GM06990 (cell line): ENCODE results near the gene CLSTN2.

ENCODE experiments used
- DNase-seq: peaks from one replicate; pipeline ENCODE4 v3.0.0-alpha.2; 2011; ENCODE audit not compliant: insufficient read length; ENCODE audit errors: extremely low read depth
- H3K27me3 ChIP-seq: replicated peaks from 2 replicates; pipeline ENCODE4 v1.6.0; 2011; ENCODE audit warnings: low read length; ENCODE audit not compliant: control insufficient read depth, insufficient read depth
- H3K36me3 ChIP-seq: 2 replicates; pipeline ENCODE4 v1.5.1; 2011; ENCODE audit warnings: low read length; ENCODE audit not compliant: control insufficient read depth, insufficient read depth
- H3K4me3 ChIP-seq: replicated peaks from 2 replicates; pipeline ENCODE4 v1.5.1; 2011; ENCODE audit warnings: low read depth, mild to moderate bottlenecking, control low read depth, low read length
- CTCF ChIP-seq: IDR thresholded peaks from 2 replicates; pipeline ENCODE4 v1.5.1; 2011; ENCODE audit warnings: low read length, control low read depth, mild to moderate bottlenecking, inconsistent platforms; ENCODE audit not compliant: insufficient read depth, poor library complexity, severe bottlenecking

The CLSTN2 gene

GRCh38 chr3:139975594-139976365, 40.8 kb downstream of the CLSTN2 start:
- no peak for DNase-seq
- no peak overlapping the region for H3K4me3 ChIP-seq
- TF ChIP-seq CTCF, result no peak
- no peaks in the 10 kb centered on the region; the same call in 1 of the 2 replicates for H3K27me3 ChIP-seq
- H3K36me3 ChIP-seq, result no peaks in the 10 kb centered on the region

DNA sequence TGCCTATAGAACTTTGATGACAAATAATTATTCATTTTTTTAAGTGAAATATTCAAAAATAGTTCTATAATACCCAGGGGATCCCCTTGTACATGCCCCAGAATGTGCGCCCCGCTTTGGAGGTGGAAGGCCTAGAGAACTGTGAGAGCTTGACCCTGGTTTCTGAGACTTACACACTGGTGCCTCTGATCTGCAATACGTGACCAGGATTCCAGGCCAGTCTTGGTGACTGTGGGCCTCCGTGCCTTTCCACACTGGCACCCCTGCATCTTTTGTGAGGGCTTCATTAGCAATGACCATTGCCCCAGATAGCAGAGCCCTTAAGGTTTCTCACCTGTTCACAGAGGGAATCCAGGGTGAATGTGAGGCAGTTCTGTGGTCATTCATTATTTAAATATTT, 44.0 kb downstream of the CLSTN2 start:
- H3K36me3 ChIP-seq, result no peaks in the 10 kb centered on the region
- TF ChIP-seq CTCF, result no peak
- no peaks in the 10 kb centered on the region; the same call in 1 of the 2 replicates for H3K27me3 ChIP-seq
- no peak overlapping the region for H3K4me3 ChIP-seq
- DNase-seq, result no peak

DNA sequence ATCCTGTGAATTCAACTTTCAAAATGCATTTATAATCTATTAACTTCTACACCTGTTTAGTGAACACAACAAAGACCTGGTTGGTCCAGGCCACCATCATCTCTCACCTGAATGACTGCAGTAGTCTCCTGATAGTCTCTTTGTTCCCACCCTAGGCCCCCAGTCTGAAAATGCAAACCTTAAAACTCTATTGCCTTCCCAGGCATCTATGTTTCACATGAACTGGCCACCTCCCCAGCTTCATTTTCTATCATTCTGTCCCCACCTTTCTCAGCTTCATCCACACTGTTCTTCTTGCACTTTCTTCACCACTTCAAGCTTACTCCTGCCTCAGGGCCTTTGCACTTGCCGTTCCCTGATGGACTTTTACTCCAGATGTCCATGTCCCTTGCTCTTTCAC, 45.0 kb downstream of the CLSTN2 start:
- DNase-seq, result no peak
- no peaks in the 10 kb centered on the region; the same call in 1 of the 2 replicates for H3K27me3 ChIP-seq
- TF ChIP-seq CTCF, result no peak
- no peaks in the 10 kb centered on the region for H3K36me3 ChIP-seq
- no peak overlapping the region for H3K4me3 ChIP-seq

- H3K27me3 ChIP-seq, result no peaks in the 10 kb centered on the region; the same call in 1 of the 2 replicates
- H3K36me3 ChIP-seq, result no peaks in the 10 kb centered on the region
- peak; percentile 11 for TF ChIP-seq CTCF
- no peak for DNase-seq
- H3K4me3 ChIP-seq, result no peak overlapping the region
Observed at GRCh38 chr3:139982404-139982803, 47.4 kb downstream of the CLSTN2 start.

- no peak for TF ChIP-seq CTCF
- DNase-seq, result no peak
- Histone ChIP-seq H3K27me3 (peaks cover 2% of the 10 kb centered on the region; the same call in 1 of the 2 replicates), H3K36me3 (no peaks in the 10 kb centered on the region), H3K4me3 (no peak overlapping the region)
Observed at GRCh38 chr3:139985576-139985975, 50.6 kb downstream of the CLSTN2 start.
